A549 (cell line): Measurements from ENCODE around the gene TMA7B. TPM values are rescaled to one million over a fixed set of nuclear protein-coding genes. Genes with fewer than 3 reads are reported as not detected.

Experiments
- ATAC-seq, 2 experiments: fragments of 200-7000 bp in 1 of 2; fragments of >200 bp in 1 of 2; cut with Nextera tagmentation in 1 of 2; cut with Tn5 transposase in 1 of 2; 3 replicates each; pipeline versions ENCODE4 v1.8.0 to v1.9.1; 2018 to 2020; ENCODE audit warnings: mild to moderate bottlenecking in 1 of 2, moderate library complexity in 1 of 2
- CTCF ChIA-PET: fragments of 300-600 bp; sonication (Branson Sonifier 250); formaldehyde crosslinking; extraction: SDS; loops from one replicate; lab custom pipeline; 2021; ENCODE audit warnings: antibody characterized with exemption, inconsistent platforms; lab: Yijun Ruan, JAX
- POLR2A ChIA-PET: fragments of 350-600 bp; formaldehyde crosslinking; extraction: SDS; loops from one replicate; lab custom pipeline; 2021; ENCODE audit warnings: antibody characterized with exemption, inconsistent platforms; lab: Yijun Ruan, JAX
- DNase-seq, 2 experiments: peaks; one replicate each; pipeline versions ENCODE4 v3.0.0 to v3.0.0-alpha.2; 2011 to 2016; ENCODE audit warnings: low read depth in 1 of 2, low spot score in 1 of 2
- FAIRE-seq: peaks from 2 replicates; lab custom pipeline; 2011; peaks lifted over from hg19 to GRCh38; lab: Jason Lieb, UNC
- H3K27ac ChIP-seq, 2 experiments: fragments of >200 bp; sonication (Bioruptor Twin); formaldehyde crosslinking; 3 replicates each; pipeline ENCODE4 v1.5.1; 2016 to 2017
- H3K4me1 ChIP-seq: fragments of >200 bp; sonication (Bioruptor Twin); formaldehyde crosslinking; 3 replicates; pipeline ENCODE4 v1.6.1; 2016
- H3K4me2 ChIP-seq: fragments of >200 bp; sonication (Bioruptor Twin); formaldehyde crosslinking; 3 replicates; pipeline ENCODE4 v1.6.1; 2016
- H3K4me3 ChIP-seq: fragments of >200 bp; sonication (Bioruptor Twin); formaldehyde crosslinking; 3 replicates; pipeline ENCODE4 v1.5.1; 2016
- H3K9me3 ChIP-seq: fragments of >200 bp; sonication (Bioruptor Twin); formaldehyde crosslinking; 3 replicates; pipeline ENCODE4 v1.6.1; 2016
- BHLHE40 ChIP-seq: IDR thresholded peaks from 2 replicates; pipeline ENCODE4 v1.6.1; 2012; ENCODE audit warnings: low read depth, low read length, inconsistent platforms
- CEBPB ChIP-seq, 2 experiments: fragments of >200 bp in 1 of 2; sonication (Bioruptor Twin) in 1 of 2; formaldehyde crosslinking in 1 of 2; IDR thresholded peaks; 2 replicates each; pipeline ENCODE4 v1.6.1; 2012 to 2016
- CHD2 ChIP-seq: fragments of 150-350 bp; IDR thresholded peaks from 2 replicates; pipeline ENCODE4 v1.6.1; 2014; ENCODE audit warnings: low read length; ENCODE audit not compliant: partially characterized antibody
- FOSB ChIP-seq: fragments of 250-450 bp; sonication (Bioruptor Pico); IDR thresholded peaks from 2 replicates; pipeline ENCODE4 v1.5.0; 2020; ENCODE audit warnings: mild to moderate bottlenecking, moderate library complexity
- FOSL2 ChIP-seq, 2 experiments: fragments of 450-650 bp in 1 of 2; fragments of >200 bp in 1 of 2; sonication (Bioruptor Twin) in 1 of 2; formaldehyde crosslinking; IDR thresholded peaks; 2 replicates each; pipeline versions ENCODE4 v1.5.0 to v1.6.1; 2016 to 2020; ENCODE audit warnings: mild to moderate bottlenecking in 1 of 2, moderate library complexity in 1 of 2
- HDAC2 ChIP-seq: fragments of 200-600 bp; sonication (generic); IDR thresholded peaks from 2 replicates; pipeline ENCODE4 v1.6.1; 2016
- HEYL ChIP-seq: fragments of 250-450 bp; sonication (Bioruptor Pico); IDR thresholded peaks from 2 replicates; pipeline ENCODE4 v1.8.0; 2021; ENCODE audit warnings: mild to moderate bottlenecking, moderate library complexity
- HOXA7 ChIP-seq: fragments of 250-450 bp; sonication (Bioruptor Pico); IDR thresholded peaks from 2 replicates; pipeline ENCODE4 v1.5.0; 2020; ENCODE audit warnings: mild to moderate bottlenecking, moderate library complexity
- HOXB13 ChIP-seq: fragments of 250-450 bp; sonication (Bioruptor Pico); IDR thresholded peaks from 2 replicates; pipeline ENCODE4 v1.5.0; 2020; ENCODE audit warnings: low read depth, mild to moderate bottlenecking, moderate library complexity
- JUNB ChIP-seq: fragments of >200 bp; sonication (Bioruptor Twin); formaldehyde crosslinking; IDR thresholded peaks from 2 replicates; pipeline ENCODE4 v1.6.1; 2016
- MYC ChIP-seq: IDR thresholded peaks from 2 replicates; pipeline ENCODE4 v1.6.1; 2012; ENCODE audit warnings: mild to moderate bottlenecking, inconsistent platforms, low read length, improper control_type of control experiment, borderline replicate concordance
- NPAS2 ChIP-seq: fragments of 250-450 bp; sonication (Bioruptor Pico); IDR thresholded peaks from 2 replicates; pipeline ENCODE4 v1.8.0; 2022; ENCODE audit warnings: mild to moderate bottlenecking, moderate library complexity, borderline replicate concordance
- NR3C1 ChIP-seq: fragments of >200 bp; sonication (Bioruptor Twin); formaldehyde crosslinking; IDR thresholded peaks from 3 replicates; pipeline ENCODE4 v1.6.1; 2017
- PHF8 ChIP-seq: fragments of 200-600 bp; sonication (generic); IDR thresholded peaks from 2 replicates; pipeline ENCODE4 v1.6.1; 2016; ENCODE audit warnings: low read depth, mild to moderate bottlenecking, antibody characterized with exemption, moderate library complexity, borderline replicate concordance
- POLR2A ChIP-seq: IDR thresholded peaks from 2 replicates; pipeline ENCODE4 v1.6.1; 2012; ENCODE audit warnings: mild to moderate bottlenecking, low read length
- RARB ChIP-seq: fragments of 250-450 bp; sonication (Bioruptor Pico); IDR thresholded peaks from 2 replicates; pipeline ENCODE4 v1.8.0; 2021; ENCODE audit warnings: mild to moderate bottlenecking, moderate library complexity
- RCOR1 ChIP-seq: fragments of 150-350 bp; IDR thresholded peaks from 2 replicates; pipeline ENCODE4 v1.6.1; 2014; ENCODE audit warnings: antibody characterized with exemption, low read length, low read depth
- RNF2 ChIP-seq: fragments of 200-600 bp; sonication (generic); IDR thresholded peaks from 2 replicates; pipeline ENCODE4 v1.6.1; 2016; ENCODE audit warnings: low read depth, mild to moderate bottlenecking, antibody characterized with exemption, moderate library complexity, borderline replicate concordance
- SREBF2 ChIP-seq: fragments of 450-650 bp; IDR thresholded peaks from 2 replicates; pipeline ENCODE4 v1.6.1; 2014; ENCODE audit warnings: mild to moderate bottlenecking, moderate library complexity
- TFCP2L1 ChIP-seq: fragments of 250-450 bp; sonication (Bioruptor Pico); IDR thresholded peaks from 2 replicates; pipeline ENCODE4 v1.5.0; 2021; ENCODE audit warnings: mild to moderate bottlenecking
- ZC3H11A ChIP-seq: fragments of 450-650 bp; IDR thresholded peaks from 2 replicates; pipeline ENCODE4 v1.6.1; 2014; ENCODE audit warnings: antibody characterized with exemption, mild to moderate bottlenecking
- ZFP36 ChIP-seq: fragments of 450-650 bp; IDR thresholded peaks from 2 replicates; pipeline ENCODE4 v1.6.1; 2014; ENCODE audit warnings: borderline replicate concordance; ENCODE audit not compliant: partially characterized antibody
- WGBS: methylation state at CpG from one replicate; pipeline ENCODE4 v1.1.6; 2017; ENCODE audit errors: missing lambda C conversion rate; 5-methylcytosine and 5-hydroxymethylcytosine counted together
- polyA plus RNA-seq, 4 experiments: library from polyadenylated mRNA; depleted of rRNA in 3 of 4; stranded (reverse); fragments of >200 nt; fragmentation: RNase III in 1 of 4; extraction: RNeasy Plus Mini Kit Qiagen cat#74134 plus additional on column Dnase treatment in 1 of 4; gene quantifications; 2 replicates in 3 of 4; 3 replicates in 1 of 4; pipeline ENCODE4 v1.2.3, GENCODE V29; 2011 to 2017
- TF ChIP-seq, protein P1 (sequence below): fragments of >200 bp; sonication (Bioruptor Twin); formaldehyde crosslinking; IDR thresholded peaks from 3 replicates; pipeline ENCODE4 v1.5.1; 2016
- TF ChIP-seq, protein P2 (sequence below): fragments of 250-450 bp; sonication (Bioruptor Pico); IDR thresholded peaks from 2 replicates; pipeline ENCODE4 v1.5.0; 2020; ENCODE audit warnings: low read depth, mild to moderate bottlenecking, moderate library complexity
- TF ChIP-seq, protein P3 (sequence below): fragments of >200 bp; sonication (Bioruptor Twin); formaldehyde crosslinking; IDR thresholded peaks from 3 replicates; pipeline ENCODE4 v1.6.1; 2016
- TF ChIP-seq, protein P4 (sequence below): IDR thresholded peaks from 2 replicates; pipeline ENCODE4 v1.6.1; 2012
- TF ChIP-seq, protein P5 (sequence below): fragments of 250-450 bp; sonication (Bioruptor Pico); IDR thresholded peaks from 2 replicates; pipeline ENCODE4 v1.5.0; 2021; ENCODE audit warnings: mild to moderate bottlenecking, moderate library complexity, borderline replicate concordance

Gene TMA7B
- polyA plus RNA-seq, 2 of the 4 experiments (the other 2 are of a cell fraction), result not detected

DNA sequence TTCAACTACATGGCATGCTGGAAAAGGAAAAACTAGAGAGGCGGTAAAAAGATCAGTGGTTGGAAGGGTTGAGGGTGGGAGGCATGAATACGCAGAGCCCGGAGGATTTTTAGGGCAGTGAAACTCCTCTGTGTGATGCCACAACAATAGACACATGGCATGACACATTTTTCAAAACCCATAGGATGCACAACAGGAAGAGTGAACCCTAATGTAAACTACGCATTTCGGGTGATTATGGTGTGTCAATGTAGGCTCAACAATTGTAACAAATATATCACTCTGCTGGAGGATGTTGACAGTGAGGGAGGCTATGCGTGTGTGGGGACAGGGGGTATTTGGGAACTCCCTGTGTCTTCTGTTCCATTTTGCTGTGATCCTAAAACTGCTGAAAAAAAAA lies 18.9 kb downstream of the TMA7B start (continued):
- TF ChIP-seq, protein P1, sequence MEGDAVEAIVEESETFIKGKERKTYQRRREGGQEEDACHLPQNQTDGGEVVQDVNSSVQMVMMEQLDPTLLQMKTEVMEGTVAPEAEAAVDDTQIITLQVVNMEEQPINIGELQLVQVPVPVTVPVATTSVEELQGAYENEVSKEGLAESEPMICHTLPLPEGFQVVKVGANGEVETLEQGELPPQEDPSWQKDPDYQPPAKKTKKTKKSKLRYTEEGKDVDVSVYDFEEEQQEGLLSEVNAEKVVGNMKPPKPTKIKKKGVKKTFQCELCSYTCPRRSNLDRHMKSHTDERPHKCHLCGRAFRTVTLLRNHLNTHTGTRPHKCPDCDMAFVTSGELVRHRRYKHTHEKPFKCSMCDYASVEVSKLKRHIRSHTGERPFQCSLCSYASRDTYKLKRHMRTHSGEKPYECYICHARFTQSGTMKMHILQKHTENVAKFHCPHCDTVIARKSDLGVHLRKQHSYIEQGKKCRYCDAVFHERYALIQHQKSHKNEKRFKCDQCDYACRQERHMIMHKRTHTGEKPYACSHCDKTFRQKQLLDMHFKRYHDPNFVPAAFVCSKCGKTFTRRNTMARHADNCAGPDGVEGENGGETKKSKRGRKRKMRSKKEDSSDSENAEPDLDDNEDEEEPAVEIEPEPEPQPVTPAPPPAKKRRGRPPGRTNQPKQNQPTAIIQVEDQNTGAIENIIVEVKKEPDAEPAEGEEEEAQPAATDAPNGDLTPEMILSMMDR, result no peak
- TF ChIP-seq ZC3H11A, result no peak
- TF ChIP-seq ZFP36, result no peak
- TF ChIP-seq HOXA7 (CRISPR knock-in tag), result no peak

DNA sequence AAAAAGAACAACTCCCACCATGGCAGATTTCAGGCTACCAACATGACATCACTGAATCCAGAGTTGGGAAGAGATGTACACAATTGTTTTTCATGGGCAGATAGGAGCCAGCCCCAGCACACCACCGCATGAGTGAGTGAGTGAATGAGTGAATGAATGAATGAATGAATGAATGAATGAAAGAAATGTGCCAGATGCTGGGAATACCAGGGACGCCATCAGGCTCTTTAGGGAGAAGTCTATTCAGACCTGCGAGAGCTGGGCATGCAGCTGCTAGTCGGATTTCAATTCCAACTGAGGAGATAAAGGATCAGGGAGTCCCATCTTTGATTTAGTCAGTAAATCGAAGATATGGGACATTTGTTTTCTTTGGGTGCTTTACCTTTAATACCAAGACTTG lies 19.3 kb downstream of the TMA7B start:
- POLR2A ChIA-PET, result no interaction called here
- ATAC-seq (no peak), DNase-seq (no peak), FAIRE-seq (no peak)
- H3K4me1 ChIP-seq, result no peaks in the 10 kb centered on the region
- H3K9me3 ChIP-seq, result no peaks in the 10 kb centered on the region
- TF ChIP-seq PHF8 (no peak), RARB (CRISPR knock-in tag) (no peak), CHD2 (no peak), HEYL (CRISPR knock-in tag) (no peak), POLR2A (no peak), CEBPB (IDR thresholded peaks at IDR 0.05) (no peak), HDAC2 (no peak), NR3C1 (no peak), BHLHE40 (no peak), FOSB (CRISPR knock-in tag) (no peak), SREBF2 (no peak), TFCP2L1 (CRISPR knock-in tag) (no peak), RNF2 (no peak)
- TF ChIP-seq, protein P2, sequence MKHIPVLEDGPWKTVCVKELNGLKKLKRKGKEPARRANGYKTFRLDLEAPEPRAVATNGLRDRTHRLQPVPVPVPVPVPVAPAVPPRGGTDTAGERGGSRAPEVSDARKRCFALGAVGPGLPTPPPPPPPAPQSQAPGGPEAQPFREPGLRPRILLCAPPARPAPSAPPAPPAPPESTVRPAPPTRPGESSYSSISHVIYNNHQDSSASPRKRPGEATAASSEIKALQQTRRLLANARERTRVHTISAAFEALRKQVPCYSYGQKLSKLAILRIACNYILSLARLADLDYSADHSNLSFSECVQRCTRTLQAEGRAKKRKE (CRISPR knock-in tag), result no peak
- TF ChIP-seq, protein P1, result no peak
- TF ChIP-seq, protein P3, sequence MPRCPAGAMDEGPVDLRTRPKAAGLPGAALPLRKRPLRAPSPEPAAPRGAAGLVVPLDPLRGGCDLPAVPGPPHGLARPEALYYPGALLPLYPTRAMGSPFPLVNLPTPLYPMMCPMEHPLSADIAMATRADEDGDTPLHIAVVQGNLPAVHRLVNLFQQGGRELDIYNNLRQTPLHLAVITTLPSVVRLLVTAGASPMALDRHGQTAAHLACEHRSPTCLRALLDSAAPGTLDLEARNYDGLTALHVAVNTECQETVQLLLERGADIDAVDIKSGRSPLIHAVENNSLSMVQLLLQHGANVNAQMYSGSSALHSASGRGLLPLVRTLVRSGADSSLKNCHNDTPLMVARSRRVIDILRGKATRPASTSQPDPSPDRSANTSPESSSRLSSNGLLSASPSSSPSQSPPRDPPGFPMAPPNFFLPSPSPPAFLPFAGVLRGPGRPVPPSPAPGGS, result no peak
- TF ChIP-seq, protein P4, sequence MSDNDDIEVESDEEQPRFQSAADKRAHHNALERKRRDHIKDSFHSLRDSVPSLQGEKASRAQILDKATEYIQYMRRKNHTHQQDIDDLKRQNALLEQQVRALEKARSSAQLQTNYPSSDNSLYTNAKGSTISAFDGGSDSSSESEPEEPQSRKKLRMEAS, result no peak
- 27% methylated on average over 5 of the region's 5 CpGs for WGBS
- H3K4me3 ChIP-seq, result no peak overlapping the region
- no peak overlapping the region for H3K27ac ChIP-seq
- H3K4me2 ChIP-seq, result no peak overlapping the region
- CTCF ChIA-PET, result interaction anchor here (1.0 kb wide), 1 partner anchor 17 kb away, joined by 3 read pairs; no protein-coding TSS in a partner anchor

DNA sequence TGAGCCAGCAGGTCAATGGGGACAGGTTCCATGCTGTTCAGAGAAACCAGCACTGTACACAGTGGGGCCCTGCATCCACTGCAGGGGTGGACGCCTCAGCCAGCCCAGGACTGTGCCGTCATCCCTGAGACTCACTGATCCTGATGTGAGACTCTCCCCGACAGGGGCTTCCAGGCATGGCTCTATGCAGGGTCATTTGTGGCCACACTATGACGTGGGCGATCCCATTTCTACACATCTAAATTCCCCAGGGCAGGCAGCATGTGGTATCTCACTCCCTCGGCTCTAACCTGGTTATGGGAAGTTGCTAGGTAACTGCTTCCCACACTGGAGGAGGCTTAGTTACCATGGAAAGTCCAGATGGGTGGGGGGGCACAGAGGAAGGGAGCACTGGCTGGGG lies 20.4 kb downstream of the TMA7B start:
- DNase-seq (no peak), FAIRE-seq (no peak), ATAC-seq (no peak)
- ChIA-PET CTCF (interaction anchor here (0.6 to 1.1 kb wide), 2 partner anchors 12 to 16 kb away, joined by 3 read pairs; no protein-coding TSS in a partner anchor), POLR2A (no interaction called here)
- no peaks in the 10 kb centered on the region for H3K4me1 ChIP-seq
- H3K9me3 ChIP-seq, result no peaks in the 10 kb centered on the region
- WGBS, result 48% methylated on average over 2 of the region's 6 CpGs
- no peak overlapping the region for H3K4me3 ChIP-seq
- no peak overlapping the region for H3K27ac ChIP-seq
- H3K4me2 ChIP-seq, result no peak overlapping the region
- no peak for TF ChIP-seq CHD2
- TF ChIP-seq MYC, result no peak
- TF ChIP-seq RCOR1, result no peak
- no peak for TF ChIP-seq NPAS2 (CRISPR knock-in tag)
- TF ChIP-seq FOSL2 (IDR thresholded peaks at IDR 0.05), result no peak
- TF ChIP-seq FOSL2 (CRISPR knock-in tag; IDR thresholded peaks at IDR 0.05), result no peak
- TF ChIP-seq HOXB13 (CRISPR knock-in tag), result no peak
- TF ChIP-seq JUNB, result no peak
- TF ChIP-seq, protein P3, result no peak
- TF ChIP-seq, protein P5, sequence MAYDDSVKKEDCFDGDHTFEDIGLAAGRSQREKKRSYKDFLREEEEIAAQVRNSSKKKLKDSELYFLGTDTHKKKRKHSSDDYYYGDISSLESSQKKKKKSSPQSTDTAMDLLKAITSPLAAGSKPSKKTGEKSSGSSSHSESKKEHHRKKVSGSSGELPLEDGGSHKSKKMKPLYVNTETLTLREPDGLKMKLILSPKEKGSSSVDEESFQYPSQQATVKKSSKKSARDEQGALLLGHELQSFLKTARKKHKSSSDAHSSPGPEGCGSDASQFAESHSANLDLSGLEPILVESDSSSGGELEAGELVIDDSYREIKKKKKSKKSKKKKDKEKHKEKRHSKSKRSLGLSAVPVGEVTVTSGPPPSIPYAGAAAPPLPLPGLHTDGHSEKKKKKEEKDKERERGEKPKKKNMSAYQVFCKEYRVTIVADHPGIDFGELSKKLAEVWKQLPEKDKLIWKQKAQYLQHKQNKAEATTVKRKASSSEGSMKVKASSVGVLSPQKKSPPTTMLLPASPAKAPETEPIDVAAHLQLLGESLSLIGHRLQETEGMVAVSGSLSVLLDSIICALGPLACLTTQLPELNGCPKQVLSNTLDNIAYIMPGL (CRISPR knock-in tag), result no peak
- TF ChIP-seq SREBF2, result no peak
